ENCODE measurements around the gene PIP4P1. TPM values are rescaled to one million over a fixed set of nuclear protein-coding genes. Genes with fewer than 3 reads are reported as not detected.
A peak's percentile ranks its signal among the peaks of the same experiment; 100 is the strongest.

The PIP4P1 gene
- total RNA-seq, 4 donors from 2014 or later = 12.2 to 23.2 (median 20.1) TPM

- Histone ChIP-seq H3K4me3 (no peak overlapping the region), H3K27ac (no peak overlapping the region), H3K27me3 (no peaks in the 10 kb centered on the region), H3K36me3 (no peaks in the 10 kb centered on the region), H3K9me3 (no peaks in the 10 kb centered on the region), H3K4me1 (peaks cover 0 to 16% (median 0%) of the 10 kb centered on the region in 3 donors)
- ATAC-seq = no peak
- WGBS, 2 donors (ENCODE audit: low coverage in 1 of 2) = 68 to 71% methylated on average over 6 to 7 of the region's 7 CpGs
- TF ChIP-seq POLR2AphosphoS5 (IDR thresholded peaks at IDR 0.05) (no peak), CTCF (IDR thresholded peaks at IDR 0.05) (no peak), EP300 (IDR thresholded peaks at IDR 0.05) (no peak), POLR2A (IDR thresholded peaks at IDR 0.05) (no peak)
Measured at GRCh38 chr14:20417250-20418186, 43.7 kb downstream of the PIP4P1 start.

- H3K9me3 ChIP-seq = no peaks in the 10 kb centered on the region
- no peak overlapping the region for H3K4me3 ChIP-seq
- peaks cover 4 to 29% (median 5%) of the 10 kb centered on the region in 3 donors for H3K4me1 ChIP-seq
- TF ChIP-seq POLR2AphosphoS5 (IDR thresholded peaks at IDR 0.05) = no peak
- TF ChIP-seq EP300 (IDR thresholded peaks at IDR 0.05) = no peak
- no peak for TF ChIP-seq CTCF (IDR thresholded peaks at IDR 0.05)
- TF ChIP-seq POLR2A (IDR thresholded peaks at IDR 0.05) = no peak
- WGBS, 2 donors (ENCODE audit: low coverage in 1 of 2) = 83 to 89% methylated on average over 1 to 2 of the region's 2 CpGs
- no peaks in the 10 kb centered on the region for H3K27me3 ChIP-seq
- H3K27ac ChIP-seq = peak overlapping the region in 1 of 4 donors; percentile 19
- H3K36me3 ChIP-seq = no peaks in the 10 kb centered on the region
- no peak for ATAC-seq
Measured at GRCh38 chr14:20416223-20416622, 45.0 kb downstream of the PIP4P1 start.

DNA sequence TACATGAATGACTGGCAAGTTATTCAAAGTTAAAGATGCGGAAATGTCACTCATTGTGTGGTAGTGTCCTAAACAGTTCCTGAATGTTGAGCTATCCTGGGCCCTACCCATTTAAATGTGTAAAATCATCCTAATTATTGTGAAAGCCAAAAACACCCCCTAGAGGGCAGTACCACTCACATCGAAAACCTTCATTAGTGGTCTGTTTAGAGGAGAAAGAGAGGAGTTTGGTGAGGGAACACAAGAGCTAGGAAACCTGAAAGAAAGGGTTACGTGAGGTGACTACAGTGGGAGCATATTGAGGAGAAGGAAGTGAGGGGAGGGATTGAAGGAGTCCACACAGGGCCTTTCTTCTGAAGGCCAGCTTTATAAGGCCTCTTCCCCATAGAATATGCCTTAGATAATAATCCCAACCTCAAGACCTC is 45.4 kb downstream of the PIP4P1 start:
- WGBS, 2 donors (ENCODE audit: low coverage in 1 of 2) = 40 to 54% methylated on average over 3 of the region's 3 CpGs
- peak overlapping the region in 1 of 4 donors; percentile 19 for H3K27ac ChIP-seq
- peak; percentile 50 to 58 (median 56) for TF ChIP-seq CTCF (IDR thresholded peaks at IDR 0.05)
- no peak for TF ChIP-seq POLR2AphosphoS5 (IDR thresholded peaks at IDR 0.05)
- TF ChIP-seq POLR2A (IDR thresholded peaks at IDR 0.05) = no peak
- TF ChIP-seq EP300 (IDR thresholded peaks at IDR 0.05) = no peak

GRCh38 chr14:20413744-20414082 is 47.5 kb downstream of the PIP4P1 start:
- Histone ChIP-seq H3K4me1 (peaks cover 4 to 34% (median 5%) of the 10 kb centered on the region in 3 donors), H3K27ac (peak overlapping the region; percentile 70 to 98 (median 96)), H3K9me3 (no peaks in the 10 kb centered on the region), H3K4me3 (peak overlapping the region; percentile 47 to 88), H3K36me3 (peaks cover 0 to under 1% of the 10 kb centered on the region in 2 donors), H3K27me3 (no peaks in the 10 kb centered on the region)
- 0 to 5% methylated on average over 6 to 8 of the region's 9 CpGs for WGBS, 2 donors (ENCODE audit: low coverage in 1 of 2)
- TF ChIP-seq POLR2A (IDR thresholded peaks at IDR 0.05) = no peak
- no peak for TF ChIP-seq CTCF (IDR thresholded peaks at IDR 0.05)
- TF ChIP-seq POLR2AphosphoS5 (IDR thresholded peaks at IDR 0.05) = no peak
- no peak for TF ChIP-seq EP300 (IDR thresholded peaks at IDR 0.05)
- no peak for ATAC-seq

More for the DNA sequence above, 45.4 kb downstream of the PIP4P1 start:
- H3K9me3 ChIP-seq = no peaks in the 10 kb centered on the region
- ATAC-seq = peak; percentile 14
- H3K4me1 ChIP-seq = peaks cover 4 to 34% (median 5%) of the 10 kb centered on the region in 3 donors
- no peak overlapping the region for H3K4me3 ChIP-seq
- no peaks in the 10 kb centered on the region for H3K27me3 ChIP-seq
- no peaks in the 10 kb centered on the region for H3K36me3 ChIP-seq

Measured in gastroesophageal sphincter (tissue), 4 donors.